DMS153 (cell line): ENCODE measurements around the gene NCDN.
"Not testable (repeated sequence)": the region's sequence is repeated elsewhere in the genome, so short reads cannot be mapped to it uniquely, and the experiment has no call there.

Experiments
- DNase-seq: peaks from one replicate; lab custom pipeline; 2025; lab: John Stamatoyannopoulos, UW

Gene NCDN

DNA sequence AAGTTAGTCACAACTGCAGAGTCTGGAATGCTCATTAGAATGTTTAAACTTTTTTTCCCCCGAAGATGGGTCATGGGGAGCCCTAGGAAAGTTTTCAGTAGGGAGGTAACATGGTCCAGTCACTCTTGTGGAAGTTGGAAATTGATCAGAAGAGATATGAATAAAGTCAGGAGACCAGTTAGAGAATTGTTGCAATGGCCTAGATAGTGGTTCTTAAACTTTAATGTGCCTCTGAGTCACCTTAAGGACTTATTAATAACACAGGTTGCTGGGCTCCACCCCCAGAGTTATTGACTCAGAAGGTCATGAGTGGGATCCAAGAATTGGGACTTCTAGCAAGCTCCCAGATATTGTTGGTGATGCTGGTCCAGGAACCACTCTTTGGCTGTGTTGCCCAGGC, 12.3 kb downstream of the NCDN start:
- DNase-seq: no peak

DNA sequence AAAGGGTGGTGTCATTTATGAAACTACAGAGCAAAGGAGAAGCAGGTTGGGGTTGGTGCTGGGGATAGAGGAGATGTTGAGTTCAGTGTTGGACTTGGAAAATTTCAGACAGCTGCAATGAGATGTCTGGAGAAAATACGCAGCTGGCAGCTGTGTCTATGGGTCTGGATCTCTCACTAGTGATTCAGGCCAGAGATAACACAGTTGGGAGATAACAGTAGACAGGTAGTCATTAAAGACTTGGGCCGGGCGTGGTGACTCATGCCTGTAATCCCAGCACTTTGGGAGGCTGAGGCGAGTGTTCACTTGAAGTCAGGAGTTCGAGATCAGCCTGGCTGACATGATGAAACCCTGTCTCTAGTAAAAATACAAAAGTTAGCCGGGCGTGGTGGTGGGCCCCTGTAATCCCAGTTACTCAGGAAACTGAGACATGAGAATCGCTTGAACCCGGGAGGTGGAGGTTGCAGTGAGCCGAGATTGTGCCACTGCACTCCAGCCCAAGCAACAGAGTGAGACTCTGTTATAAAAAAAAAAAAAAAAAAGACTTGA, 13.1 kb downstream of the NCDN start:
- DNase-seq: no peak

DNA sequence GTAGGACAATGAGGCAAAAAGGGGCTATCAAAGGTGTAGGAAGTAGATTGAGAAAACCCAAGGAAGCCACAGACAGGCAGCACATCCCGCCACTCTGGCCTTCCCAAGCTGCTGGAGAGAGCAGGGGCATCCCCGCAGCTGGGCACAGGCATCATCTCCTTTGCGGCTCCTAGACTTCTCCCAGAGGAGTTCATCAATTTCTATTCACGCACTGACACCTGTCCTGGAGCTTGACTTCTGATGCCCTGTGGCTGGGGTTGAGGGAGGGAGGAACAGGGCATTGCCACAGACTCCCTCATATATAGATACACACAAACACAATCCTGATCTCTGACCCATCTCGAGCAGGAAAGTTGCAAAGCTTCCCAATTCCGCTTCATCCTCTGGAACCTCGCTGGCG, 13.7 kb downstream of the NCDN start:
- no peak for DNase-seq

DNA sequence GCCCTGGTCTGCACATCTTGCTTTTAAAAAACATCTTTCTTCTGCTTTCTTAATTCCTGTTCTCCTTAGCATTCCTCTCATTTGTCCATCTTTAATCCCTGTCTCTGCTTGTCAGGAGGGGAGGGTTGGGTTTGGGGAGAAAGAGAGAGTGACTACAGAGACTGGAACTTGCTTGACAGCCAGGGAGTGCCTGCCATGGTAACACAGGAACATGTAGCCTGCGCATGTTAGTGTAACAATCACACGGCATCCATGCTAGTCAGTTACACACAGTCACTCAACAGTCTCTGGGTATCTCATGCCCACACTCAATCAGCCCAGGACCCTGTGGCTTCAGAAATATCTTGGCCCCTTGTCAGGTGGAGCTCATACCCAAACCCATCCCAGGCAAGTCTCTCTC, 14.7 kb downstream of the NCDN start:
- no peak for DNase-seq

DNA sequence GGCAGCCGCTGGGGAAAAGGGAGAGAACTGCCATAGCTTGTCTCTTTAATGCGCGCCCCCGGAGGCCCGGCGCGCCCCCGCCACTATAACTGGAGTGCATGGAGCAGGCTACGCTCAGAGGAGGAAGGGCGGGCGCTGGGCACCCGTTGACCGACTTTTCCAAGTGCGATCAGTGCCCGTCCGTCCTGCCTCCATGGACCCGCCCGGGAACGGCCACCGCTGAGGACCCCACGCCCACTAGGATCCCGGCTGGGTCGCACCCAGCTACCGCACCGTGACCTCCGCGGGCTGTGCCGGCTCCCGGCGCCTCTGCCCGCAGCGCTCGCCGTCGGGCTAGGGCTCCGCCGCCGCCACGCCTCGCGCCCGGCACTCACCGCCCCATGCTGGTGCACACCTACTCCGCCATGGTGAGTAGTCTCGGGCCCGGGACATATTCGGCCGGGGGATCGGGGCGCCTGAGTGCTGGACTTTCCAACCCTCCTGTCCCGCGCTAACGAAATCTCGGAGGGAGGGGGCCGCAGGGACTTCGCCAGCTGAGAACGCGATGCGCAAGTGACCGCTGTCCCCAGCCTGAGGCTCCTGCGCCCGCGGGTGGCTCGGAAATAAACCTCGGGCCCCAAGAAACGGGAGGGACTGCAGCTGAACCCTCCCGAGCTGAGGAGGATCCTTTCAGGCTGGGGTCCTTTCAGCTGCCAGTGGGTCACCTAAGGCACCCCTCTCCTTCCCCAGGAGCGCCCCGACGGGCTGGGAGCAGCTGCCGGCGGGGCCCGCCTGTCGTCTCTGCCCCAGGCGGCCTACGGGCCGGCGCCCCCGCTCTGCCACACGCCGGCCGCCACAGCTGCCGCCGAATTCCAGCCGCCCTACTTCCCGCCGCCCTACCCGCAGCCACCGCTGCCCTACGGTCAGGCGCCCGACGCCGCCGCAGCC, 15.9 kb downstream of the NCDN start, which contains the start of gene TFAP2E:
TSS of gene TFAP2E (plus strand) at position 117 of the 927 bp plus-strand sequence. CDS start at position 381, 264 bp downstream.
- DNase-seq: no peak

DNA sequence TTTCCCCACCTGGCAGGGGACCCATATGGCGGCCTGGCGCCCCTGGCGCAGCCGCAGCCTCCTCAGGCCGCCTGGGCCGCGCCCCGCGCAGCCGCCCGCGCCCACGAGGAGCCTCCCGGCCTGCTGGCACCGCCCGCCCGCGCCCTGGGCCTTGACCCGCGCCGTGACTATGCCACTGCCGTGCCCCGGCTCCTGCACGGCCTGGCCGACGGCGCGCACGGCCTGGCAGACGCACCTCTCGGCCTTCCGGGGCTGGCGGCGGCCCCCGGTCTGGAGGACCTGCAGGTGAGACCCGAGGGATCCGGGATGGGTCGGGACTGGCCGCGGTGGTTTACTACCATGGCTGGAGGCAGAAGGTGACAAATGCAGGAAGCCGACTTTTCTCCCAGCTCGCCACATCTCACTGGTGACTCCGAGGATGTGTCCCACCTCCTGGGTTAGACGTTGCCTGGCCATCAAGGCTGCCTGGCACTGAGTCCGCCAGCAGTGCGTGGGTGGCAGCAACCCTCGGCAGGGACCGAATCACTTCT, 16.6 kb downstream of the NCDN start:
- no peak for DNase-seq

DNA sequence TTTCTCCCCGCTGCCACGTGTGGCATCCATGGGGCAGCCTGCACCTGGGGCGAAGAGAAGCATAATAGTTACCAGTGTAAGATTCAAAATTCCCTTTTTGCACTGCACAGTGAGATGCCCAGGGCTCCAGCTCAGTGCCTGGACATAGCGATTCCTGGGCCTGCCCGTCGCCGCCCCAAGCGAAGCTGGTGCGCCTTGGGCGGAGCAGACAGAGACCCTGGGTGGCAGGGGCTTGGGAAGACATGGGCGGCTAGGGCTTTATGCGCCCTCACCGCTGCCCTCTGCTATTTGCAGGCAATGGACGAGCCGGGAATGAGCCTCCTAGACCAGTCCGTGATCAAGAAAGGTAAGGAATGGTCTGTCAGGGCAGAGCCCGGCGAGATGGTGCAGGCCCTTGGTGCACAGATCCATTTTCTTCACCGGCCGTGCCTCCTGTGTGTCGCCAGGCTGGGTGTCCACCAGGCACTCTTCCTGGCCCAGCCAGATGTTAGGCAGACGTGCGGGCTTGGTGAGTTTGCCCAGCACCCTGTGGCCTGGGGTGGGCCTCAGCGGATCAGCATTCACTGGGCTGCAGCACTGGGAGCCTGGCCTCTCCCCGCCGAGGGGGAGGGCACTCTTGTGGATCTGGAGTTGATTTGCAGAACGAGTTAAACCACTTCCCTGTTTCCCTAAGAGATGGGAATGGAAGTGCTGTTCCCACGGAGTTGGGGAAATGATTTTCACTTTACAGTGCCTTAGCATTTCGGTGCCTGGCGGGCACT, 17.2 kb downstream of the NCDN start:
- no peak for DNase-seq

DNA sequence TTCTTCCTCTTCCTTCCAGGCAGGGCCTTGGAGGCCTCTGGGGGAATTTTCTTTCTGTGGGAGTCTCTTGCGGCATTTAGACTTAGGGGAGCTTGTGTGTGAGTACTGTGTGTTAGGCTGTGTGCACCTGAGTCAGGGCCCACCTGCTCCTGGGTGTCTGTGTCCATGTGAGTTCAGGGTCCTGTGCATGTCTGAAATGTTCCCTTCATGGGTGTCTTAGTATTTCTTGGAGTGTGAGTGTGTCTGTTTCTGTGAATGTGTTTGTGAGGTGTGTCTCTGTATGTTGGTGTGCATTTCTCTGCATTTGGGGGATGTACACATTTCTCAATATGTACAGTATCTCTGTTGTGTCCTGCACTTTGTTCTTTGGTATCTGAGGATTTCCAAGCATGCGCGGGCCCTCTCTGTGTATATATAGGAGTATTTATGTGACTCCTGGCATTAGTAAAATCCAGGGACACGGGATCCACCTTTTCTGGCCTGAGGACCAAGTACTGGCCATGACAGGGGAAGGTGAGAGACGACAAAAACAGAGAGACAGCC, 17.9 kb downstream of the NCDN start:
- DNase-seq: no peak

DNA sequence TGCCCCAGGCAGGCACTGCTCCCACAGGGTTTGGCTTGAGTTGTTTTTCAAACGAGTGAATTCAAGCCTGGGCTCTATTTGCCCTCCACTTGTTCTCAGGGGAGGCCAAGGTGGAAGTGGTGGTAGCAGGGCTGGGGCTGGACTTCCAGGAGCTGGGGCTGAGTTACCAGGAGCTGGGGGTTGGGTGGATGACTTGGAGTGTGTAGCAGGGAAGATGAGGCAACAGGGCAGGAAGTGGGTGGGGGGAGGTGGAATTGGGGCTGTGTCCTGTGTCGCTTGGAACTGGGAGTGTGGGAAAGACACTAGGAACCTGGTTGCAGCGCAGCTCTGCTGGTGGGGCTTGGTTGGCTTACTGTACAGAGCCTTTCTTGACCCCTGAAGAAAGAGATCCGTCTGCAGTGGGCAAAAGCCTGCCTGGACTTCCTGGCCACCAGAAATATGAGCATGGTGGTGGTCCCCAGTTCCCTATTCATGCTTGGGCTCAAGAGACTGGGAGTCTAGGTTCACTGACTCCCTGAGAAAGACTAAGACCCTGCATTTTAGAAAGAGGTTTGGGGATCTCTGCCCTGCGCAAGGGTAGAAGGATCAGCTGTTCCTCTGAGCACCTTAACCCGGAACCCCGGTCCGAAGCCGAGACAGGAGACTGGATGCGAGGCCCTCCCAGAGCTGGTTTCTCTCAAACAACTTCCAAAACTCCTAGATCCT, 18.6 kb downstream of the NCDN start:
- DNase-seq: no peak

DNA sequence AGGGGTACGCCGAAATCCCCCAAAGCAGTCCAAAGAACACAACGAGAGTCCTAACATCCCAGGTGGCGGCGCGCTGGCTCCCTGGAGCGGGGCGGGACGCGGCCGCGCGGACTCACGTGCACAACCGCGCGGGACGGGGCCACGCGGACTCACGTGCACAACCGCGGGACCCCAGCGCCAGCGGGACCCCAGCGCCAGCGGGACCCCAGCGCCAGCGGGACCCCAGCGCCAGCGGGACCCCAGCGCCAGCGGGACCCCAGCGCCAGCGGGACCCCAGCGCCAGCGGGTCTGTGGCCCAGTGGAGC, 19.1 kb downstream of the NCDN start:
- DNase-seq: not testable (repeated sequence)

DNA sequence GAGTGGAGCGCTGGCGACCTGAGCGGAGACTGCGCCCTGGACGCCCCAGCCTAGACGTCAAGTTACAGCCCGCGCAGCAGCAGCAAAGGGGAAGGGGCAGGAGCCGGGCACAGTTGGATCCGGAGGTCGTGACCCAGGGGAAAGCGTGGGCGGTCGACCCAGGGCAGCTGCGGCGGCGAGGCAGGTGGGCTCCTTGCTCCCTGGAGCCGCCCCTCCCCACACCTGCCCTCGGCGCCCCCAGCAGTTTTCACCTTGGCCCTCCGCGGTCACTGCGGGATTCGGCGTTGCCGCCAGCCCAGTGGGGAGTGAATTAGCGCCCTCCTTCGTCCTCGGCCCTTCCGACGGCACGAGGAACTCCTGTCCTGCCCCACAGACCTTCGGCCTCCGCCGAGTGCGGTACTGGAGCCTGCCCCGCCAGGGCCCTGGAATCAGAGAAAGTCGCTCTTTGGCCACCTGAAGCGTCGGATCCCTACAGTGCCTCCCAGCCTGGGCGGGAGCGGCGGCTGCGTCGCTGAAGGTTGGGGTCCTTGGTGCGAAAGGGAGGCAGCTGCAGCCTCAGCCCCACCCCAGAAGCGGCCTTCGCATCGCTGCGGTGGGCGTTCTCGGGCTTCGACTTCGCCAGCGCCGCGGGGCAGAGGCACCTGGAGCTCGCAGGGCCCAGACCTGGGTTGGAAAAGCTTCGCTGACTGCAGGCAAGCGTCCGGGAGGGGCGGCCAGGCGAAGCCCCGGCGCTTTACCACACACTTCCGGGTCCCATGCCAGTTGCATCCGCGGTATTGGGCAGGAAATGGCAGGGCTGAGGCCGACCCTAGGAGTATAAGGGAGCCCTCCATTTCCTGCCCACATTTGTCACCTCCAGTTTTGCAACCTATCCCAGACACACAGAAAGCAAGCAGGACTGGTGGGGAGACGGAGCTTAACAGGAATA, 19.7 kb downstream of the NCDN start:
- DNase-seq: no peak

DNA sequence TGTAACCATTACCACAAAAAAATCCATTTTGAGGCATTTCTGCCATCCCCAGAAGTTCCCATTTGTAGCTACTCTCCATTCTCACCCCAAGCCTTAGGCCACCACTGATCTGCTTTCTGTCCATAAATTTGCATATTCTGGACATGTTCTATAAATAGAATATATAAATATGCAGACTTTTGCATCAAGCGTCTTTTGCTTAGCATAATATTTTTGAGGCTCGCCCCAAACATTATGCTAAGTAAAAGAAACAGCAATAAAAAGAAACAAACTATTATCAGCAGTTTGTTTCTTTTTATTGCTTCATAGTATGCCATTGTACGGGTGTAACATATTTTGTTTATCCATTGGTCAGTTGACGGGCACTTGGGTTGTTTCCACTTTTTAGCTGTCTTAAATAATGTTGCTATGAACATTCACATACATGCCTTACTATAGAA, 23.4 kb downstream of the NCDN start:
- no peak for DNase-seq

DNA sequence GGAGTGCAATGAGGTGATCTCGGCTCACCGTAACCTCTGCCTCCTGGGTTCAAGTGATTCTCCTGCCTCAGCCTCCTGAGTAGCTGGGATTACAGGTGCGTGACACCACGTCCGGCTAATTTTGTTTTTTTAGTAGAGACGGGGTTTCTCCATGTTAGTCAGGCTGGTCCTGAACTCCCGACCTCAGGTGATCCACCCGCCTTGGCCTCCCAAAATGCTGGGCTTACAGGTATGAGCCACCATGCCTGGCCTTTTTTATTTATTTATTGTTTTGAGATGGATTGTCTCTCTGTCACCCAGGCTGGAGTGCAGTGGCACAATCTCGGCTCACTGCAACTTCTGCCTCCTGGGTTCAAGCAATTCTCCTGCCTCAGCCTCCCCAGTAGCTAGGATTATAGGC, 24.0 kb downstream of the NCDN start:
- not testable (repeated sequence) for DNase-seq

DNA sequence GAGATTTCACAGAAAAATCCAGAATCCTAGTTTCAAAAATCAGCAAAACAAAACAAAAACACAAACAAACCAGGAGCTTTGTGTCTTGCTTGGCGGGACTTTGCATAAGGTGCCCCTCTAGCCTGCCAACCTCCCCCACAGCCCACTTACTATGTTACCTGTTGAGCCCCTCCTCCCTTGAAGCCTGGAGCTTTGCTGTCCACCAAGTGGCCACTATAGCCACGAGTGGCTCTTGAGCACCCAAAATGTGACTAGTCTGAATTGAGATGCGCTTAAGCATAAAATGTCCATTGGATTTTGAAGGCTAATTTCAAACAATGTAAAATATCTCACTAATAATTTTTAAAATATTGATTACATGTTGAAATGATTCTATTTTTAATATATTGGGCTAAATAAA, 27.7 kb downstream of the NCDN start:
- DNase-seq: no peak

DNA sequence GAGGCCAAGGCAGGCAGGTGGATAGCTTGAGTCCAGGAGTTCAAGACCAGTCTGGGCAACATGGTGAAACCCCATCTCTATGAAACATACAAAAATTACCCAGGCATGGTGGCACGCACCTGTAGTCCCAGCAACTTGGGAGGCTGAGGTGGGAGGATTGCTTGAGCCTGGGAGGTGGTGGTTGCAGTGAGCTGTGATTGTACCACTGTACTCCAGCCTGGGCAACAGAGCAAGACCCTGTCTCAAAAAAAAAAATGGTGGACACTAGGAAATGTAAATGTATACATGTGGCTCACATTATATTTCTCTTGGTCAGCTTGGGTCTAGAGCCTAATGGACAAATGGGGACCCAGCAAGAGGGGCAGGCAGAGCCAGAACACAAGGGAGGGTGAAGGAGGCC, 28.2 kb downstream of the NCDN start:
- DNase-seq: not testable (repeated sequence)

DNA sequence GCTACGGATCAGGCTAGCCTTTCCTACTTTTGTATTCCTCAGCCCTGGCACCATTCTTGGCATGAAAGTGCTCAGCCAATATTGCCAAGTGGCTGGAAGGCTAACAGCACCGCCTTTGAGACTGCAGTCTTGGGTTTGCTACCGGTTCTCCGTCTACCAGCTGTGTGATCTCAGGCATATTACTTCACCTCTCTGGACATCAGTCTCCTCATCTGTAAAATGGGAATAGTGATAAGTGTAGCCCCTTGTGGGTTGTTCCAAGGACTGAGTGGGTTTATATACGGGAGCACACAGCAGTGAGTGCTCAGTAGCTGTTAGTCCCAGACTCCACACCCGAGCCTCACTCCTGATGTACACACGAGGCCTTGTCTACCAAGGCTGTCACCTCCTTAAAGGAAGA, 29.2 kb downstream of the NCDN start:
- DNase-seq: no peak

DNA sequence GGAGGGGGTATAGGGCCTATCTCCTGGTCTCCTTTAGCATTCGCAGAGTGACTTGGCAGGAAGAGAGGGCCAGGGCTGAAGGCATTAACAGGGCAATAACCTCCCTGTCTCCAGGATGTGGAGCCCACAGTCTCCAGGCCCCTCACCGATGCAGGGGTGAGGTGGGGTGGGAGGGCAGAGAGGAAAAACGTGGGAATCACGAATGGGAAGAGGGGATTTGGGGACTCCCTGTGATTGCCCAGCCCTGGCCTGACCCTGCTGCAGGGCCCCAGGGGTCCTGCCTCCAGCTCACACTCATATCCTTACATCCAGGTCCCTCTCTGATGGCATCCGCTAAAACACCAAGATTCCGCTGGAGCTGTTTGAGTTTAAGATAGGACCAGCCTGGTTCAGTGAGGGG, 30.1 kb downstream of the NCDN start:
- DNase-seq: no peak

DNA sequence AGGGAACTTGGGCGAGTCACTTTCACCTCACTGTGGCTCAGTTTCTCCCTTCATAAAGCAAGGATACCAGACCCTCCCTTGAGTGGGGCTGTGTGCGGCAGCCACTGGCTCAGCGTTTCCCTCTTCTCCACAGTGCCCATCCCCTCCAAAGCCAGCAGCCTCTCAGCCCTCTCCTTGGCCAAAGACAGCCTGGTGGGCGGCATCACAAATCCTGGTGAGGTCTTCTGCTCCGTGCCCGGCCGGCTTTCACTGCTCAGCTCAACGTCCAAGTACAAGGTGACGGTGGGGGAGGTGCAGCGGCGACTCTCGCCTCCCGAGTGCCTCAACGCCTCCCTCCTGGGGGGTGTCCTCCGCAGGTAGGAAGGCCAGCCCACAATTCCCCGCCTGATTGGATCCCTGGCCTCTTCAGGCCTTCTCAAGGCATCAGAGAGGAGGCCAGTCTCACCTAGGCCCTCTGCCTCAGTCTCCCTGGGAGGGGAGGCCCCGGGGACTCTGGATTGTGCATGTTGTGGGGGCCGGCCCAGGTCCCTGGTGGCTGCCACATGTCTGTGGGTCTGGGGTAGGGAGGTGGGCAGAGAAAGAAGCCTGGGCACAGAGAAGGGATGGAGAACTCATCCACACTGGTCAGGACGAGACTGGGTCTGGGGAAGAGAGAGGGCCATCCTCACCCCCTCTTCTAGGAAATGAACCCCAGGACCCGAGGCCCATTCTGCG, 30.8 kb downstream of the NCDN start:
- DNase-seq: no peak

DNA sequence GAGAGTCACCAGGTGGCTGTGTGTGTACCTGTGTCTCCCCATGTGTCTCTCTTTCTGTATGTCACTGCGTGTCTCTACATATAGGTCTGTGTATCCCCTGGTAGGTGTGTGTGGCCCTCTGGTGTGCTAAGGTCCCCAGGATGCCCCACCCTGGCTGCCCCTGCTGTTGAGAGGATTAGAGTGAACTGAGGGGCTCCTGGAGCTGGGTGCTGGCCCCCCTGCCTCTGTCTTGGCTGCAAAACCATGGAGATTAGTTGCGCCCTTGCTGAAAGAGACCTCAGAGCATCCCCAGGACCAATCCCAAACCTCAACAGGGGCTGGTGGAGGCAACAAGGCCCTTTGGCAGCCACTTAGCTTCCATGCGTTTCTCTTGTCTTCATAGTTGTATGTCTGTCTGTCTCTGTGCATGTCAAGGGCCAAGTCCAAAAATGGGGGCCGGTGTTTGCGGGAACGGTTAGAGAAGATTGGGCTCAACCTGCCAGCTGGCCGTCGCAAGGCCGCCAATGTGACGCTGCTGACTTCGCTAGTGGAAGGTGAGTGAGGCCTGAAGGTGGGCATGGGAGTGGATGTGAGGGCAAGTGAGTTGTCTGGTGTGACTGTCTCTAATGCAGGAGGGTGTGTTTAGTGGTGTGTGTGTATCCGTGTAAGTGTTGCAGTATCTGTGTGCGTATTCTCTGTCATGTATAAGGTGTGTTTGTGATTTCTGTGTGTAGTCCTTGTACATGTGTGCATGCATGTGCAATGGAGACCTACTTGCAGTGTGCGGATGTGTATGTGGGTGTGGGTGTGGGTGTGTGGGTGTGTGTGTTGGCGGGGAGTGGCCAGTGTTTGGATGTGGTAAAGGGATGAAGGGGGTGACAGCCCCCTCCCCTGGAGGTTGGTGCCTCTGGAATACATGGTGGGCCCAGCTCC, 32.2 kb downstream of the NCDN start:
- DNase-seq: no peak
